Astrocyte (in vitro differentiated cells and primary cell): ENCODE measurements around the gene C2orf68.

Experiments
- EZH2 ChIP-seq: IDR thresholded peaks from 2 replicates; pipeline ENCODE4 v1.6.1; 2012; ENCODE audit warnings: mild to moderate bottlenecking, low read length, inconsistent platforms; ENCODE audit not compliant: insufficient read depth
- TF ChIP-seq, protein P1 (sequence below): IDR thresholded peaks from 2 replicates; pipeline ENCODE4 v1.5.1; 2011; ENCODE audit warnings: low read depth, mild to moderate bottlenecking, inconsistent platforms, low read length, moderate library complexity; ENCODE audit not compliant: insufficient read depth

DNA sequence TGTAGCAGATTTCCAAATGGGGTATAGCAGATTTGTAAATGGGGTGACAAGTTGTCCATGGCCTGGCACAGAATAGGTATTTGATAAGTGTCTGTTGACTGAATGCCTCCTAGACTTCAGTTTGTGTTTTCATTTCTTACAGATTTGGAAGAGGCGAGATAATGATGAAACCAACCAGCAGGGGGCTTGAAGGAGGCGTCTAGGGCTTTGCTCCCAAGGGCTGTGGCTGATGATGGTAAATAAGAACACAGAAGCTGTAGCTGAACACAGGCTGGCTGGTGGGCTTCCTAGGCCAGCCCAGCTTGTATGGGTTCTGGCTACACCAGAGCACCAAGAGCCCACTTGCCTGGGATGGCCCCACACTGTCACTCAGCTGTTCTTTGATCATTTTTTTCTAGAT, 36.8 kb upstream of the C2orf68 start:
- TF ChIP-seq, protein P1, sequence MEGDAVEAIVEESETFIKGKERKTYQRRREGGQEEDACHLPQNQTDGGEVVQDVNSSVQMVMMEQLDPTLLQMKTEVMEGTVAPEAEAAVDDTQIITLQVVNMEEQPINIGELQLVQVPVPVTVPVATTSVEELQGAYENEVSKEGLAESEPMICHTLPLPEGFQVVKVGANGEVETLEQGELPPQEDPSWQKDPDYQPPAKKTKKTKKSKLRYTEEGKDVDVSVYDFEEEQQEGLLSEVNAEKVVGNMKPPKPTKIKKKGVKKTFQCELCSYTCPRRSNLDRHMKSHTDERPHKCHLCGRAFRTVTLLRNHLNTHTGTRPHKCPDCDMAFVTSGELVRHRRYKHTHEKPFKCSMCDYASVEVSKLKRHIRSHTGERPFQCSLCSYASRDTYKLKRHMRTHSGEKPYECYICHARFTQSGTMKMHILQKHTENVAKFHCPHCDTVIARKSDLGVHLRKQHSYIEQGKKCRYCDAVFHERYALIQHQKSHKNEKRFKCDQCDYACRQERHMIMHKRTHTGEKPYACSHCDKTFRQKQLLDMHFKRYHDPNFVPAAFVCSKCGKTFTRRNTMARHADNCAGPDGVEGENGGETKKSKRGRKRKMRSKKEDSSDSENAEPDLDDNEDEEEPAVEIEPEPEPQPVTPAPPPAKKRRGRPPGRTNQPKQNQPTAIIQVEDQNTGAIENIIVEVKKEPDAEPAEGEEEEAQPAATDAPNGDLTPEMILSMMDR = peak; percentile 66
- TF ChIP-seq EZH2 = no peak
